ENCODE results near the gene ATG9A.

Gene ATG9A

DNA sequence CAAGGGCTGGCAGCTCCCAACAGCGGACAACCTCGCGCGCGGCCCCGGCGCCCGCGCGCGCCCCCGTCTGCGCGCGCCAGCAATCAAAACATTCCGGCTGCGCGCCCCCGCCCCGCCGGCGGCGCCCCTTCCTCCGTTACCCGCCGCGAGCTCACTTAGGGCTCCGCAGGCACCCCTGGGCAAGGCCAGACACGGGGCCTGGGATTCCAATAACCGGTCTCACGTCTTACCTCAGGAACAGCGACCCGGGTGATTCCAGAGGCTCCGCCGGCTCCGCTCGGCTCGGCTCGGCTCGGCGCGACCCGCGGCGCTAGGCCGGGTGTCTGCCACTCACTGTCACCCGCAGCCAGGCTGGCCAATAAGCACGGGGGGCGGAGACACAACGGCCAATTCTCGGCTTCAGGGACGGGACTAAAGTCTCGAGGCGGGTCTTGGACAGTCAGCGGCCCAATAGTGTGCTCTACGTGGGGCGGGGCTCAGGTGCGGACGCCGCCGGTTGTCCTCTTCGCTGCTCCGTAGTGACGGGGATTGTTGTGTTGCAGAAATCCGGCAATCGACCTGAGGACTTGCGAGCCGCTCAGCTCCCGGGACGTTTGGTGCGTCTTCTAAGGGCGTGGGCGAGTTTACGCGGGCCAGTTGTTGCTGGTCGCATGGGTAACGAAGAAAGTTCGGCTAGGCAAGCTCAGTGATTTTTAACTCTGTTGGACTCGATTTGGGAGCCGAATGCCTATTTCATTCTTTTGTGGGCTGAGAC lies at the start of gene ATG9A, which contains the start of gene ANKZF1:
TSS of gene ATG9A (minus strand) at position 332 of the 754 bp plus-strand sequence. CDS start 1,612 bp downstream, outside the sequence.
TSS of gene ANKZF1 (plus strand) at position 502 of the 754 bp plus-strand sequence. CDS start 452 bp downstream, outside the sequence.
- no peaks in the 10 kb centered on the region for H3K27me3 ChIP-seq (ENCODE audit: control insufficient read depth, insufficient read depth, low read length)
- H3K4me1 ChIP-seq, result peaks cover 7% of the 10 kb centered on the region
- peak within 1 kb of the TSS; percentile 77 for H3K27ac ChIP-seq
- H2AFZ ChIP-seq, result peak within 1 kb of the TSS; percentile 94
- H3K36me3 ChIP-seq (ENCODE audit: control insufficient read depth, insufficient read depth, low read length), result no peaks in the 10 kb centered on the region
- peak within 1 kb of the TSS; percentile 62 for H3K9ac ChIP-seq
- no peaks in the 10 kb centered on the region for H3K9me3 ChIP-seq (ENCODE audit: control insufficient read depth, low read length)
- H3K4me2 ChIP-seq (ENCODE audit: low read length), result peak within 1 kb of the TSS; percentile 99
- H3K4me3 ChIP-seq (ENCODE audit: low read depth, low read length), result peak within 1 kb of the TSS; percentile 99
- no peak for TF ChIP-seq CTCF (IDR thresholded peaks at IDR 0.05)
- H3K79me2 ChIP-seq, result peaks cover 22% of the 10 kb centered on the region

GRCh38 chr2:219278655-219279150 lies 49.3 kb upstream of the ATG9A start:
- peaks cover 23% of the 10 kb centered on the region for H3K4me1 ChIP-seq

DNA sequence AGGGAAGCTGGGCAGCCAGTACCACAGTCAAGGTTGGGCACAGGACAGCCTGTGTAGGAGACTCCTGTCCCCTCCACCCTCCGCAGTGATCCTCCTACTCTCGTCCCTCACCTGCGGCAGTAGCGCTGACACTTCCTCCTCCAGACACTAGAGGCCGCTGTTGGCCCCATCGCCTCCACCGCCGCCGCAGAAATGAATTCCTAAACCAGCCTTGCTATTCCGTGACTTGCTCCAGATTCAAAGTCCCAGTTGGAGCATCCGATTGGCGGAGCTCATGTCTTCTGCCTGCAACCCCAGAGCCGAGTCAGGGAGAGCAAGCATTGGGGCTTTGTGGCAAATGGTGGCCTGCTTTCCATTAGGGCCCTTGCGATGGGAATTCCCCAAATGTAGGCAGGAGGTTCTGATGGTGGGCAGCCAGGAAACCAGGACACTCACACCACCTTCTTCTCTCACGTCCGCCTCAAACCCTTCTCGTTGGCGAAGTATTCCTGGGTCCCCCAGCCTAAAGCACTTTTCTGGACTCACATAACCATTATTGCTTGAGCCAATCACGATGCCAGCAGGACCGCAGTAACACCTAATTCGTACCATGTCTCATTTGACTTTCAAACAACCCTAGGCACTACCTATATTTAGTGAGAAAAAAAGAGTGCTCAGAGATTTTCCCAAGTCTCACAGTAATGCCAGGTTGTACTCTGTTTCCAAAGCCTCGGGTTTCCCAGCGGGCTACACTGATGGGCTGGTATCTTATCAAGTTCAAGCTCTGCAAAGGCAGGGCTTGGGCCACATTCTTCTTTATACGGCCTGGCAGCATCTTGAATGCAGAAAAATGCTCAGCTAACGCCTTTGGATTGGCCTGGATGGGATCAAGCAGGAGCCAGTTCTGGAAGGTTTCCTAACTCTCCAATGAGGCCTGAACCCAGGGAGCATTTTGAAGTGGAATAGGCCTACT lies 48.5 kb upstream of the ATG9A start:
- Histone ChIP-seq H3K79me2 (no peaks in the 10 kb centered on the region), H3K4me2 (ENCODE audit: low read length) (peak overlapping the region; percentile 69), H3K9me3 (ENCODE audit: control insufficient read depth, low read length) (no peaks in the 10 kb centered on the region), H3K4me3 (ENCODE audit: low read depth, low read length) (peak overlapping the region; percentile 72), H3K27ac (peak overlapping the region; percentile 82), H3K27me3 (ENCODE audit: control insufficient read depth, insufficient read depth, low read length) (no peaks in the 10 kb centered on the region), H3K4me1 (peaks cover 23% of the 10 kb centered on the region), H2AFZ (peak overlapping the region; percentile 74), H3K36me3 (ENCODE audit: control insufficient read depth, insufficient read depth, low read length) (no peaks in the 10 kb centered on the region), H3K9ac (no peak overlapping the region)
- peak; percentile 100 for TF ChIP-seq CTCF (IDR thresholded peaks at IDR 0.05)

More at GRCh38 chr2:219278655-219279150, 49.3 kb upstream of the ATG9A start:
- Histone ChIP-seq H3K79me2 (no peaks in the 10 kb centered on the region), H2AFZ (peak overlapping the region; percentile 74), H3K4me3 (ENCODE audit: low read depth, low read length) (peak overlapping the region; percentile 72), H3K9me3 (ENCODE audit: control insufficient read depth, low read length) (no peaks in the 10 kb centered on the region), H3K27ac (peak overlapping the region; percentile 82), H3K9ac (no peak overlapping the region), H3K36me3 (ENCODE audit: control insufficient read depth, insufficient read depth, low read length) (no peaks in the 10 kb centered on the region), H3K4me2 (ENCODE audit: low read length) (peak overlapping the region; percentile 69), H3K27me3 (ENCODE audit: control insufficient read depth, insufficient read depth, low read length) (no peaks in the 10 kb centered on the region)
- no peak for TF ChIP-seq CTCF (IDR thresholded peaks at IDR 0.05)

DNA sequence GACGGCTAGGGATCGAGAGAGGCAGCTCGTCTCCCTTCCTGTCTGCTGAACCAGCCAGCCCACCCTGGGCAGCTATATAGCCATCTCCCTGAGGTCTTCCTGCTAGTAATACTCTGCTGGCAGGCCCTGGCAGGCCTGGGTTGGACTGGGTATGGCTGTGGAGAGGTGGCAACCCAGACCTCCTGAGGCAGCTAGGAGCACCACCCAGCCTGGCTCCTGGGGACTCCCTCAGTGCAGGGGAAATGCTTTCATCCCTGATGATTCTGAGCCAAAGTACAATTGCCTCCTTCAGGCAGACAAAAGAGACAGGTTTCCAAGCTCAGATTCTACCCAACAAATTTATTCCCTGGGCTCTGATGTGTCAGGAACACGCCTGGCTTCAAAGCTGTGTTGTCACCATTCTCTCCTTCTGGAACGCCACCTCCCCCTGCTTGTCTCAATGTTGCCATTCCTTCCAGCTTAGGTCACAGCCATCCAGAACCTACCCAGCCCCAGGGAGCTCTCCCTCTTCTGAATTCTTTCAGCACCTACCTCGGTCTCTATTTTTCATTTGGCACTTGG lies 45.0 kb upstream of the ATG9A start:
- Histone ChIP-seq H3K9me3 (ENCODE audit: control insufficient read depth, low read length) (no peaks in the 10 kb centered on the region), H3K27me3 (ENCODE audit: control insufficient read depth, insufficient read depth, low read length) (no peaks in the 10 kb centered on the region), H3K4me3 (ENCODE audit: low read depth, low read length) (no peak overlapping the region), H3K4me2 (ENCODE audit: low read length) (peak overlapping the region; percentile 11), H3K4me1 (peaks cover 18% of the 10 kb centered on the region), H3K79me2 (no peaks in the 10 kb centered on the region), H3K36me3 (ENCODE audit: control insufficient read depth, insufficient read depth, low read length) (no peaks in the 10 kb centered on the region), H3K9ac (no peak overlapping the region), H3K27ac (peak overlapping the region; percentile 32), H2AFZ (peak overlapping the region; percentile 88)
- no peak for TF ChIP-seq CTCF (IDR thresholded peaks at IDR 0.05)
